PC-9 (cell line): ENCODE data around the gene CCL24. TPM values are rescaled to one million over a fixed set of nuclear protein-coding genes. Genes with fewer than 3 reads are reported as not detected.
"Not testable (repeated sequence)": the region's sequence is repeated elsewhere in the genome, so short reads cannot be mapped to it uniquely, and the experiment has no call there.

ENCODE experiments used
- BruUV-seq: library from RNA; stranded (reverse); fragments of 400-500 nt; replicated peaks from 2 replicates; lab custom pipeline; 2021; lab: Mats Ljungman, UMichigan
- CTCF ChIA-PET: fragments of 300-600 bp; sonication (Branson Sonifier 250); formaldehyde crosslinking; loops from one replicate; lab custom pipeline; 2022; ENCODE audit warnings: antibody characterized with exemption; lab: Charles Lee
- POLR2A ChIA-PET: fragments of 300-600 bp; sonication (Branson Sonifier 250); formaldehyde crosslinking; loops from one replicate; lab custom pipeline; 2022; ENCODE audit warnings: antibody characterized with exemption; ENCODE audit not compliant: unreplicated experiment; lab: Charles Lee
- DNase-seq, 2 experiments: peaks; one replicate each; pipeline versions ENCODE4 v3.0.0 to v3.0.0-alpha.2; 2015 to 2022; ENCODE audit warnings: mixed read lengths in 1 of 2
- H2AFZ ChIP-seq: fragments of 200-600 bp; sonication (generic); 2 replicates; pipeline ENCODE4 v1.8.1; 2017; ENCODE audit warnings: antibody characterized with exemption
- H3F3A ChIP-seq: fragments of 200-600 bp; sonication (generic); 2 replicates; pipeline ENCODE4 v1.8.1; 2017; ENCODE audit warnings: antibody characterized with exemption, mild to moderate bottlenecking, low read depth; ENCODE audit not compliant: insufficient read depth
- H3K27ac ChIP-seq: fragments of 200-600 bp; sonication (generic); 2 replicates; pipeline ENCODE4 v1.6.1; 2016; ENCODE audit warnings: mixed run types
- H3K27me3 ChIP-seq: fragments of 200-600 bp; sonication (generic); 2 replicates; pipeline ENCODE4 v1.6.1; 2016; ENCODE audit warnings: low read depth, mixed run types; ENCODE audit not compliant: insufficient read depth
- H3K36me3 ChIP-seq: fragments of 200-600 bp; sonication (generic); 2 replicates; pipeline ENCODE4 v1.6.1; 2016; ENCODE audit warnings: low read depth, mixed run types
- H3K4me1 ChIP-seq: fragments of 200-600 bp; sonication (generic); replicated peaks from 2 replicates; pipeline ENCODE4 v1.6.1; 2016; ENCODE audit warnings: mixed run types; ENCODE audit not compliant: insufficient read depth
- H3K4me2 ChIP-seq: fragments of 200-600 bp; sonication (generic); 2 replicates; pipeline ENCODE4 v1.6.1; 2017; ENCODE audit warnings: mixed run types
- H3K4me3 ChIP-seq: fragments of 200-600 bp; sonication (generic); 2 replicates; pipeline ENCODE4 v1.6.1; 2016; ENCODE audit warnings: mixed run types
- H3K79me2 ChIP-seq: fragments of 200-600 bp; sonication (generic); 2 replicates; pipeline ENCODE4 v1.6.1; 2017; ENCODE audit warnings: low read depth, mixed run types
- H3K9me2 ChIP-seq: fragments of 200-600 bp; sonication (generic); 2 replicates; pipeline ENCODE4 v1.8.1; 2017; ENCODE audit warnings: mild to moderate bottlenecking; ENCODE audit not compliant: insufficient read depth
- H3K9me3 ChIP-seq: fragments of 200-600 bp; sonication (generic); 2 replicates; pipeline ENCODE4 v1.8.1; 2016; ENCODE audit warnings: low read depth; ENCODE audit not compliant: insufficient read depth
- H4K20me1 ChIP-seq: fragments of 200-600 bp; sonication (generic); 2 replicates; pipeline ENCODE4 v1.8.1; 2017; ENCODE audit not compliant: insufficient read depth
- EZH2 ChIP-seq: fragments of 200-600 bp; sonication (generic); IDR thresholded peaks from 2 replicates; pipeline ENCODE4 v1.8.0; 2017; ENCODE audit warnings: antibody characterized with exemption, low read depth
- intact Hi-C: fragments of 100-400 bp; cut with micrococcal nuclease; formaldehyde crosslinking; loops from one replicate; pipeline ENCODE4 v1.10.0; 2022; ENCODE audit not compliant: unreplicated experiment
- total RNA-seq: library from RNA; stranded (reverse); gene quantifications from 2 replicates; pipeline ENCODE4 v1.2.3, GENCODE V29; 2021
- TF ChIP-seq, protein P1 (sequence below): fragments of 200-600 bp; sonication (generic); conservative IDR thresholded peaks from 2 replicates; pipeline ENCODE4 v1.6.1; 2017; ENCODE audit warnings: mixed run types, antibody characterized with exemption, mild to moderate bottlenecking, moderate library complexity

Gene CCL24
- total RNA-seq, 1 experiment from 2014 or later = not detected

DNA sequence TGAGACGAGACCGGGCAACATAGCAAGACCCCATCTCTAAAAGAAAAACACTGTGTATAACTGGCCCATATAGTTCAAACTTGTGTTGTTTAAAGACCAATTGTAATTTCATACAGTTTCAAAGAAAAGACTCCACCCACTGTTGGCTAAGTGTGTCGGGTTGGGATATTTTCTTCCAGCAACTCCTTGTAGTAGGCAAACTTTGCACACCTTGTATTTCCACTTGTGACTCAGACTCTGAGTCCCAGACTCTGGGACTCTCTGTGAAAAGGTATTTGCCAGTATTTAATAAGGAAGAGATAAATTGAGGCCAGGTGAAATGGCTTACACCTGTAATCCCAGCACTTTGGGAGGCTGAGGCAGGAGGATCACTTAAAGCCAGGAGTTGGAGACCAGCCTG lies 36.0 kb upstream of the CCL24 start:
- intact Hi-C loops = loop anchor here (10.0 kb wide), 1 partner anchor 75 kb away; the partner anchor contains the start of gene CCL26
- Histone ChIP-seq H3K27me3 (no peaks in the 10 kb centered on the region), H3K9me3 (no peaks in the 10 kb centered on the region), H3K4me2 (no peak overlapping the region), H3K36me3 (no peaks in the 10 kb centered on the region), H3K27ac (no peak overlapping the region), H3K9me2 (no peaks in the 10 kb centered on the region), H3K79me2 (no peaks in the 10 kb centered on the region), H4K20me1 (no peaks in the 10 kb centered on the region), H2AFZ (no peak overlapping the region), H3K4me3 (no peak overlapping the region), H3K4me1 (no peaks in the 10 kb centered on the region), H3F3A (peaks cover 10% of the 10 kb centered on the region; the same call in 1 of the 2 replicates)
- TF ChIP-seq EZH2 = no peak
- TF ChIP-seq, protein P1, sequence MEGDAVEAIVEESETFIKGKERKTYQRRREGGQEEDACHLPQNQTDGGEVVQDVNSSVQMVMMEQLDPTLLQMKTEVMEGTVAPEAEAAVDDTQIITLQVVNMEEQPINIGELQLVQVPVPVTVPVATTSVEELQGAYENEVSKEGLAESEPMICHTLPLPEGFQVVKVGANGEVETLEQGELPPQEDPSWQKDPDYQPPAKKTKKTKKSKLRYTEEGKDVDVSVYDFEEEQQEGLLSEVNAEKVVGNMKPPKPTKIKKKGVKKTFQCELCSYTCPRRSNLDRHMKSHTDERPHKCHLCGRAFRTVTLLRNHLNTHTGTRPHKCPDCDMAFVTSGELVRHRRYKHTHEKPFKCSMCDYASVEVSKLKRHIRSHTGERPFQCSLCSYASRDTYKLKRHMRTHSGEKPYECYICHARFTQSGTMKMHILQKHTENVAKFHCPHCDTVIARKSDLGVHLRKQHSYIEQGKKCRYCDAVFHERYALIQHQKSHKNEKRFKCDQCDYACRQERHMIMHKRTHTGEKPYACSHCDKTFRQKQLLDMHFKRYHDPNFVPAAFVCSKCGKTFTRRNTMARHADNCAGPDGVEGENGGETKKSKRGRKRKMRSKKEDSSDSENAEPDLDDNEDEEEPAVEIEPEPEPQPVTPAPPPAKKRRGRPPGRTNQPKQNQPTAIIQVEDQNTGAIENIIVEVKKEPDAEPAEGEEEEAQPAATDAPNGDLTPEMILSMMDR = no peak
- ChIA-PET POLR2A (no interaction called here), CTCF (no interaction called here)
- peak in 1 of 2 experiments; percentile 69 for DNase-seq
- BruUV-seq = no TSS peak

DNA sequence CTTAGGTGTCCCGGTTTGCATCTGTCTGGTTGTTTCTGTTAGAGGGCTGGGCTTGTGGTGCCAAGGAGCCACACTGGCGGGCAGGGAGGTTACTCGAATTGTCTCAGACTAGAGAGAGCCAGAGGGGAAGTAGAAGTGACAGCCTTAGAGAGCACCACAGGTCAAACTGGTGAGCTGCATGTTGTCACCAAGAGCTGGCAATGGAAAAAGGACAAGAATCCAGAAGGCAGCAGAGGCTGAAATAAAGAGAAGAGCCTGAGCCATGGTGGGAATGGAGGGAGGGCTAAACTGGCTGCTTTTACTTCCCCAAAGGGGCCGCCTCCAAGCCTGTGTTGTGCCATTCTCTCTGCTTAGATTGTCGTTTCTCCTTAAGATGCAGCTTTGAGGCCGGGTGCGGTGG lies 34.1 kb upstream of the CCL24 start:
- TF ChIP-seq, protein P1 = no peak
- no peak for TF ChIP-seq EZH2
- peaks cover 12% of the 10 kb centered on the region for H3K4me1 ChIP-seq
- CTCF ChIA-PET = no interaction called here

DNA sequence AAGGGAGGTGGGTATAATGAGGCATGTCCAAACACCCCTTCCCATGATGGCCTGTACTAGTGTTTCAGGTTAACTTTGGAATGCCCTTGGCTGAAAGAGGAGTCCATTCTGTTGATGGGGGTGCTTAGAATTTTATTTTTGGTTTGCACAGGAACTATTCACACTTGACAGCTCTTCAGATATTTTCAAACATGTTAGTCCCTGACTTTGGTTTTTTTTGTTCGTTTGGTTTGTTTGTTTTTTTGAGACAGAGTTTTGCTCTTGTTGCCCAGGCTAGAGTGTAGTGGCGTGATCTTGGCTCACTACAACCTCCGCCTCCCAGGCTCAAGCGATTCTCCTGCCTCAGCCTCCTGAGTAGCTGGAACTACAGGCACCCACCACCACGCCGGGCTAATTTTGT lies 31.5 kb upstream of the CCL24 start:
- H4K20me1 ChIP-seq, H2AFZ ChIP-seq, H3K4me3 ChIP-seq, H3K27ac ChIP-seq, H3K4me2 ChIP-seq, H3K27me3 ChIP-seq, DNase-seq, BruUV-seq, H3K9me3 ChIP-seq, H3K79me2 ChIP-seq, POLR2A ChIA-PET, H3K9me2 ChIP-seq, H3K36me3 ChIP-seq: not testable (repeated sequence)
- intact Hi-C loops = loop anchor here (10.0 kb wide), 1 partner anchor 70 kb away; the partner anchor contains the start of gene CCL26
- CTCF ChIA-PET = interaction anchor here (0.5 kb wide), 1 partner anchor 450 kb away, joined by 3 read pairs; no protein-coding TSS in a partner anchor
- Histone ChIP-seq H3F3A (peaks cover 31% of the 10 kb centered on the region), H3K4me1 (peaks cover 22% of the 10 kb centered on the region)

More for the DNA sequence above, 34.1 kb upstream of the CCL24 start:
- H3F3A ChIP-seq = peaks cover 20% of the 10 kb centered on the region
- H3K9me2 ChIP-seq = no peaks in the 10 kb centered on the region
- no peaks in the 10 kb centered on the region for H3K27me3 ChIP-seq
- H3K36me3 ChIP-seq = no peaks in the 10 kb centered on the region
- H3K79me2 ChIP-seq = no peaks in the 10 kb centered on the region
- no peaks in the 10 kb centered on the region for H4K20me1 ChIP-seq
- no peak for DNase-seq
- H3K9me3 ChIP-seq = no peaks in the 10 kb centered on the region
- no peak overlapping the region for H3K4me3 ChIP-seq
- POLR2A ChIA-PET = no interaction called here
- no peak overlapping the region for H3K4me2 ChIP-seq
- no TSS peak for BruUV-seq
- no peak overlapping the region for H3K27ac ChIP-seq
- no peak overlapping the region for H2AFZ ChIP-seq
- intact Hi-C loops = loop anchor here (10.0 kb wide), 1 partner anchor 73 kb away; the partner anchor contains the start of gene CCL26
